ENCODE data around the gene SUGCT. TPM values are rescaled to one million over a fixed set of nuclear protein-coding genes. Genes with fewer than 3 reads are reported as not detected.
"Not testable (repeated sequence)": the region's sequence is repeated elsewhere in the genome, so short reads cannot be mapped to it uniquely, and the experiment has no call there.

SUGCT gene
- total and polyA plus RNA-seq, 2 of the 8 experiments (the other 6 are each of a cell fraction or from before 2014, with no cell fraction given), result 2.8 to 5.4 TPM

- Histone ChIP-seq H3K27me3 (replicated peaks in 1 of 4; ENCODE audit: control insufficient read depth in 3 of 4, extremely low read depth in 1 of 4, insufficient read depth in 3 of 4, low read length in 3 of 4) (no peaks in the 10 kb centered on the region), H3K18ac (ENCODE audit: extremely low read depth, low read length) (no peak overlapping the region), H2BK15ac (ENCODE audit: low read length) (no peak overlapping the region), H3K4me2 (ENCODE audit: insufficient read depth in 1 of 2, low read depth in 2 of 2, low read length in 2 of 2) (no peak overlapping the region), H3K4me3 (ENCODE audit: extremely low read depth in 1 of 4, insufficient read depth in 2 of 4, low read depth in 3 of 4, low read length in 4 of 4) (no peak overlapping the region), H4K5ac (ENCODE audit: insufficient read length, low read depth, low read length) (no peak overlapping the region), H3K4me1 (replicated peaks in 1 of 4; ENCODE audit: control insufficient read depth in 3 of 4, insufficient read depth in 4 of 4, low read length in 3 of 4) (no peaks in the 10 kb centered on the region), H2BK5ac (ENCODE audit: low read depth, low read length) (no peak overlapping the region), H3K79me2 (ENCODE audit: control insufficient read depth in 1 of 2, insufficient read depth in 2 of 2, low read length in 2 of 2) (no peaks in the 10 kb centered on the region), H2BK12ac (ENCODE audit: low read depth, low read length) (no peak overlapping the region), H2AK5ac (ENCODE audit: low read depth, low read length) (no peak overlapping the region), H3K56ac (replicated peaks; ENCODE audit: insufficient read length, low read depth, low read length) (no peak overlapping the region), H3K23ac (ENCODE audit: insufficient read length) (no peak overlapping the region), H3K23me2 (ENCODE audit: low read depth, low read length) (no peaks in the 10 kb centered on the region), H3K9ac (replicated peaks in 1 of 4; ENCODE audit: extremely low read depth in 1 of 4, low read depth in 3 of 4, low read length in 3 of 4) (no peak overlapping the region), H4K8ac (ENCODE audit: extremely low read depth, insufficient read depth, low read length) (no peak overlapping the region), H3K79me1 (ENCODE audit: low read depth, low read length) (no peaks in the 10 kb centered on the region), H3K14ac (ENCODE audit: insufficient read length) (no peak overlapping the region), H2AFZ (ENCODE audit: low read length) (no peak overlapping the region), H4K91ac (replicated peaks; ENCODE audit: insufficient read length, low read length) (no peak overlapping the region), H4K20me1 (replicated peaks in 1 of 2; ENCODE audit: control insufficient read depth in 1 of 2, insufficient read depth in 2 of 2, low read length in 2 of 2) (no peaks in the 10 kb centered on the region), H3K36me3 (ENCODE audit: control insufficient read depth in 2 of 4, insufficient read depth in 4 of 4, low read length in 3 of 4) (no peaks in the 10 kb centered on the region), H2BK120ac (replicated peaks; ENCODE audit: low read depth, low read length) (no peak overlapping the region), H3K4ac (replicated peaks; ENCODE audit: insufficient read length, low read depth, low read length) (no peak overlapping the region), H2BK20ac (ENCODE audit: low read length) (no peak overlapping the region), H3K9me3 (ENCODE audit: insufficient read depth in 2 of 2, low read depth in 1 of 2, low read length in 1 of 2) (no peaks in the 10 kb centered on the region), H3K27ac (ENCODE audit: low read depth, low read length) (no peak overlapping the region)
- 90% methylated on average over 2 of the region's 2 CpGs; no CpG with 5 or more reads in 1 of the 2 experiments for WGBS, 2 experiments (ENCODE audit: extremely low coverage in 1 of 2, insufficient coverage in 1 of 2, insufficient read length in 1 of 2, insufficient replicate concordance in 2 of 2, low coverage in 1 of 2, low lambda C conversion rate in 2 of 2, missing lambda C conversion rate in 1 of 2)
- CTCF ChIA-PET (ENCODE audit: partially characterized antibody), result interaction anchor here (0.6 to 1.3 kb wide), 2 partner anchors 14 to 515 kb away, joined by 3 read pairs; no protein-coding TSS in a partner anchor
- TF ChIP-seq CEBPB (IDR thresholded peaks at IDR 0.05; ENCODE audit: low read depth, low read length) (peak; percentile 44; the same call in 1 of the 2 replicates), SRF (IDR thresholded peaks at IDR 0.05; ENCODE audit: low read depth, low read length) (no peak)
- POLR2A ChIA-PET (ENCODE audit: partially characterized antibody), result no interaction called here
- FAIRE-seq, result no peak
- no peak for DNase-seq (ENCODE audit: low read depth in 1 of 2, low spot score in 2 of 2)
Observed at GRCh38 chr7:40412323-40412722, 277.5 kb downstream of the SUGCT start.

DNA sequence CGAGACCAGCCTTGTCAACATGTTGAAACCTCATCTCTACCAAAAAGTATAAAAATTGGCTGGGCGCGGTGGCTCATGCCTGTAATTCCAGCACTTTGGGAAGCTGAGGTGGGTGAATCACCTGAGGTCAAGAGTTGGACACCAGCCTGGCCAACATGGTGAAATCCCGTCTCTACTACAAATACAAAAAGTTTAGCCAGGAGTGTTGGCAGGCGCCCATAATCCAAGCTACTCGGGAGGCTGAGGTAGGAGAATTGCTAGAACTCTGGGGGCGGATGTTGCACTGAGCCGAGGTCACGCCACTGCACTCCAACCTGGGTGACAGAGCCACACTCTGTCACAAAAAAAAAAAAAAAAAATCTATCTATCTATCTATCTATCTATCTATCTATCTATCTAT is 279.9 kb downstream of the SUGCT start:
- not testable (repeated sequence) for H4K91ac ChIP-seq (replicated peaks; ENCODE audit: insufficient read length, low read length); H2BK15ac ChIP-seq (ENCODE audit: low read length); H3K36me3 ChIP-seq (ENCODE audit: control insufficient read depth in 2 of 4, insufficient read depth in 4 of 4, low read length in 3 of 4); H3K4me2 ChIP-seq (ENCODE audit: insufficient read depth in 1 of 2, low read depth in 2 of 2, low read length in 2 of 2); H2BK5ac ChIP-seq (ENCODE audit: low read depth, low read length); H2BK20ac ChIP-seq (ENCODE audit: low read length); H3K79me1 ChIP-seq (ENCODE audit: low read depth, low read length); H3K23me2 ChIP-seq (ENCODE audit: low read depth, low read length); H4K5ac ChIP-seq (ENCODE audit: insufficient read length, low read depth, low read length); H2AFZ ChIP-seq (ENCODE audit: low read length); H2BK12ac ChIP-seq (ENCODE audit: low read depth, low read length); H3K27ac ChIP-seq (ENCODE audit: low read depth, low read length); H3K56ac ChIP-seq (replicated peaks; ENCODE audit: insufficient read length, low read depth, low read length); H2BK120ac ChIP-seq (replicated peaks; ENCODE audit: low read depth, low read length); H3K9me3 ChIP-seq (ENCODE audit: insufficient read depth in 2 of 2, low read depth in 1 of 2, low read length in 1 of 2); H4K8ac ChIP-seq (ENCODE audit: extremely low read depth, insufficient read depth, low read length); H3K27me3 ChIP-seq (replicated peaks in 1 of 4; ENCODE audit: control insufficient read depth in 3 of 4, extremely low read depth in 1 of 4, insufficient read depth in 3 of 4, low read length in 3 of 4); H3K23ac ChIP-seq (ENCODE audit: insufficient read length); H3K79me2 ChIP-seq (ENCODE audit: control insufficient read depth in 1 of 2, insufficient read depth in 2 of 2, low read length in 2 of 2); H3K18ac ChIP-seq (ENCODE audit: extremely low read depth, low read length); H2AK5ac ChIP-seq (ENCODE audit: low read depth, low read length); H3K4me3 ChIP-seq (ENCODE audit: extremely low read depth in 1 of 4, insufficient read depth in 2 of 4, low read depth in 3 of 4, low read length in 4 of 4); H4K20me1 ChIP-seq (replicated peaks in 1 of 2; ENCODE audit: control insufficient read depth in 1 of 2, insufficient read depth in 2 of 2, low read length in 2 of 2); H3K4me1 ChIP-seq (replicated peaks in 1 of 4; ENCODE audit: control insufficient read depth in 3 of 4, insufficient read depth in 4 of 4, low read length in 3 of 4); FAIRE-seq; H3K14ac ChIP-seq (ENCODE audit: insufficient read length); DNase-seq (ENCODE audit: low read depth in 1 of 2, low spot score in 2 of 2); H3K4ac ChIP-seq (replicated peaks; ENCODE audit: insufficient read length, low read depth, low read length); H3K9ac ChIP-seq (replicated peaks in 1 of 4; ENCODE audit: extremely low read depth in 1 of 4, low read depth in 3 of 4, low read length in 3 of 4)
- ChIA-PET CTCF (ENCODE audit: partially characterized antibody) (interaction anchor here (0.6 kb wide), 1 partner anchor 361 kb away, joined by 4 read pairs; no protein-coding TSS in a partner anchor), POLR2A (ENCODE audit: partially characterized antibody) (interaction anchor here (0.7 kb wide), 1 partner anchor 713 kb away, joined by 4 read pairs; no protein-coding TSS in a partner anchor)
- 95% methylated on average over 7 of the region's 9 CpGs; no CpG with 5 or more reads in 1 of the 2 experiments for WGBS, 2 experiments (ENCODE audit: extremely low coverage in 1 of 2, insufficient coverage in 1 of 2, insufficient read length in 1 of 2, insufficient replicate concordance in 2 of 2, low coverage in 1 of 2, low lambda C conversion rate in 2 of 2, missing lambda C conversion rate in 1 of 2)
